ENCODE data around the gene HSPA9. TPM values are rescaled to one million over a fixed set of nuclear protein-coding genes. Genes with fewer than 3 reads are reported as not detected.

HSPA9 gene
- total and polyA plus RNA-seq, 2 of the 13 experiments (the other 11 are each of a cell fraction or from before 2014, with no cell fraction given) = 165 to 478 TPM

GRCh38 chr5:138506370-138507306 lies 68.6 kb downstream of the HSPA9 start (continued):
- TF ChIP-seq EED (CRISPR knock-in tag; IDR thresholded peaks at IDR 0.05) = no peak
- TF ChIP-seq KDM4B (CRISPR knock-in tag; IDR thresholded peaks at IDR 0.05) = no peak
- TF ChIP-seq ZNF713 (CRISPR knock-in tag; IDR thresholded peaks at IDR 0.05) = no peak
- no peak for TF ChIP-seq DNMT3B (CRISPR knock-in tag; conservative IDR thresholded peaks at IDR 0.05)
- no peak for TF ChIP-seq GRHL1 (CRISPR knock-in tag; conservative IDR thresholded peaks at IDR 0.05)
- TF ChIP-seq TBX2 (CRISPR knock-in tag; IDR thresholded peaks at IDR 0.05; ENCODE audit: borderline replicate concordance) = peak; percentile 33; the same call in 1 of the 2 replicates
- TF ChIP-seq ZNF543 (CRISPR knock-in tag; IDR thresholded peaks at IDR 0.05) = 0 out of 2 replicates have a peak, but pooled peaks have one; percentile 15
- no peak for TF ChIP-seq ARID3A (IDR thresholded peaks at IDR 0.05; ENCODE audit: low read depth, low read length)
- TF ChIP-seq ZNF589 (CRISPR knock-in tag; conservative IDR thresholded peaks at IDR 0.05) = no peak
- no peak for TF ChIP-seq SKI (IDR thresholded peaks at IDR 0.05; ENCODE audit: partially characterized antibody)
- TF ChIP-seq HBP1 (CRISPR knock-in tag; IDR thresholded peaks at IDR 0.05; ENCODE audit: low read depth) = no peak
- TF ChIP-seq AGO2 (optimal IDR thresholded peaks at IDR 0.05; ENCODE audit: low read depth, low read length) = no peak
- no peak for TF ChIP-seq MIER2 (CRISPR knock-in tag; IDR thresholded peaks at IDR 0.05)
- TF ChIP-seq ZNF362 (CRISPR knock-in tag; IDR thresholded peaks at IDR 0.05; ENCODE audit: borderline replicate concordance) = 0 out of 2 replicates have a peak, but pooled peaks have one; percentile 11
- TF ChIP-seq ADNP (CRISPR knock-in tag; IDR thresholded peaks at IDR 0.05) = no peak
- TF ChIP-seq ZBTB39 (CRISPR knock-in tag; IDR thresholded peaks at IDR 0.05) = 0 out of 2 replicates have a peak, but pooled peaks have one; percentile 51
- TF ChIP-seq HMGXB4 (CRISPR knock-in tag; IDR thresholded peaks at IDR 0.05; ENCODE audit: borderline replicate concordance in 1 of 2, low read depth in 1 of 2) = no peak
